Kidney glomerular epithelial cell (primary cell): Measurements from ENCODE around the gene SH3BP4.

Experiments
- DNase-seq: peaks from one replicate; lab custom pipeline; 2025; lab: John Stamatoyannopoulos, UW

Gene SH3BP4

GRCh38 chr2:234967870-234968208 lies 16.0 kb downstream of the SH3BP4 start:
- no peak for DNase-seq

GRCh38 chr2:234968631-234969305 lies 17.0 kb downstream of the SH3BP4 start:
- DNase-seq, result no peak

GRCh38 chr2:234969306-234970098 lies 17.7 kb downstream of the SH3BP4 start:
- no peak for DNase-seq

GRCh38 chr2:234970099-234970440 lies 18.3 kb downstream of the SH3BP4 start:
- DNase-seq, result no peak

GRCh38 chr2:234970477-234970882 lies 18.7 kb downstream of the SH3BP4 start:
- DNase-seq, result no peak

GRCh38 chr2:234971496-234971895 lies 19.7 kb downstream of the SH3BP4 start:
- no peak for DNase-seq

GRCh38 chr2:234973008-234973407 lies 21.2 kb downstream of the SH3BP4 start:
- DNase-seq, result peak; percentile 86

- peak; percentile 23 for DNase-seq
Observed at GRCh38 chr2:234974501-234975385, 22.9 kb downstream of the SH3BP4 start.

- DNase-seq, result no peak
Observed at GRCh38 chr2:234975611-234976010, 23.8 kb downstream of the SH3BP4 start.

- DNase-seq, result no peak
Observed at GRCh38 chr2:234976479-234977227, 24.8 kb downstream of the SH3BP4 start.

- DNase-seq, result no peak
Observed at GRCh38 chr2:234977228-234977679, 25.4 kb downstream of the SH3BP4 start.

- DNase-seq, result peak; percentile 43
Observed at GRCh38 chr2:234978466-234979203, 26.8 kb downstream of the SH3BP4 start.

GRCh38 chr2:234979204-234980167 lies 27.7 kb downstream of the SH3BP4 start:
- DNase-seq, result peak; percentile 26

- DNase-seq, result peak; percentile 55
Observed at GRCh38 chr2:234980451-234981187, 28.8 kb downstream of the SH3BP4 start.

- peak; percentile 99 for DNase-seq
Observed at GRCh38 chr2:234981197-234982095, 29.6 kb downstream of the SH3BP4 start.

GRCh38 chr2:234982096-234982834 lies 30.4 kb downstream of the SH3BP4 start:
- no peak for DNase-seq

GRCh38 chr2:234983011-234983726 lies 31.4 kb downstream of the SH3BP4 start:
- DNase-seq, result no peak
